NOMO-1 treated with DMSO at 0.1 percent for 48 hours (cell line): ENCODE results near the gene ZNF536.
"Not testable (repeated sequence)": the region's sequence is repeated elsewhere in the genome, so short reads cannot be mapped to it uniquely, and the experiment has no call there.

Source experiments
- DNase-seq: peaks from one replicate; lab custom pipeline; 2025; ENCODE audit not compliant: unreplicated experiment; lab: John Stamatoyannopoulos, UW

Gene ZNF536

DNA sequence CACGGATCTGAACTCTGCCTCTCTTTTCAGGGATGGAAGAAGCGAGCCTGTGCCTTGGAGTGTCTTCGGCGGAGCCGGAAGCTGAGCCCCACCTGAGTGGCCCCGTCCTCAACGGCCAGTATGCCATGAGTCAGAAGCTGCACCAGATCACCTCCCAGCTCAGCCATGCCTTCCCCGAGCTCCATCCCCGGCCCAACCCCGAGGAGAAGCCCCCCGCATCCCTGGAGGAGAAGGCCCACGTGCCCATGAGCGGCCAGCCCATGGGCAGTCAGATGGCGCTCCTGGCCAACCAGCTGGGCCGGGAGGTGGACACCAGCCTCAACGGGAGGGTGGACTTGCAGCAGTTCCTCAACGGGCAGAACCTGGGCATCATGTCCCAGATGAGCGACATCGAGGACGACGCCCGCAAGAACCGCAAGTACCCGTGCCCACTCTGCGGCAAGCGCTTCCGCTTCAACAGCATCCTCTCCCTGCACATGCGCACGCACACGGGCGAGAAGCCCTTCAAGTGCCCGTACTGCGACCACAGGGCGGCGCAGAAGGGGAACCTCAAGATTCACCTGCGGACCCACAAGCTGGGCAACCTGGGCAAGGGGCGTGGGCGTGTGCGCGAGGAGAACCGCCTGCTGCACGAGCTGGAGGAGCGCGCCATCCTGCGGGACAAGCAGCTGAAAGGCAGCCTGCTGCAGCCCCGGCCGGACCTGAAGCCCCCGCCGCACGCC, 71.5 kb downstream of the ZNF536 start:
- no peak for DNase-seq

DNA sequence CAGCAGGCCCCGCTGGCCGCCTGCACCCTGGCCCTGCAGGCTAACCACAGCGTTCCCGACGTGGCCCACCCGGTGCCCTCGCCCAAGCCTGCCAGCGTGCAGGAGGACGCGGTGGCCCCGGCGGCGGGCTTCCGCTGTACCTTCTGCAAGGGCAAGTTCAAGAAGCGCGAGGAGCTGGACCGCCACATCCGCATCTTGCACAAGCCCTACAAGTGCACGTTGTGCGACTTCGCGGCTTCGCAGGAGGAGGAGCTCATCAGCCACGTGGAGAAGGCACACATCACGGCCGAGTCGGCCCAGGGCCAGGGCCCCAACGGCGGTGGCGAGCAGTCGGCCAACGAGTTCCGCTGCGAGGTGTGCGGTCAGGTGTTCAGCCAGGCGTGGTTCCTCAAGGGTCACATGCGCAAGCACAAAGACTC, 72.1 kb downstream of the ZNF536 start:
- DNase-seq = no peak

DNA sequence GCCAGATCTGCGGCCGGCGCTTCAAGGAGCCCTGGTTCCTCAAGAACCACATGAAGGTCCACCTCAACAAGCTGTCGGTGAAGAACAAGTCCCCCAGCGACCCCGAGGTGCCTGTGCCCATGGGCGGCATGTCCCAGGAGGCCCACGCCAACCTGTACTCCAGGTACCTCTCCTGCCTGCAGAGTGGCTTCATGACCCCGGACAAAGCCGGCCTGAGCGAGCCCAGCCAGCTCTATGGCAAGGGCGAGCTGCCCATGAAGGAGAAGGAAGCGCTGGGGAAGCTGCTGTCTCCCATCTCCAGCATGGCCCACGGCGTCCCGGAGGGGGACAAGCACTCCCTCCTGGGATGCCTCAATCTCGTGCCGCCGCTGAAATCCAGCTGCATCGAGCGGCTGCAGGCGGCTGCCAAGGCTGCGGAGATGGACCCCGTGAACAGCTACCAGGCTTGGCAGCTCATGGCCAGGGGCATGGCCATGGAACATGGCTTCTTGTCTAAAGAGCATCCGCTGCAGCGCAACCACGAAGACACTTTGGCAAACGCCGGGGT, 72.6 kb downstream of the ZNF536 start:
- DNase-seq = no peak

DNA sequence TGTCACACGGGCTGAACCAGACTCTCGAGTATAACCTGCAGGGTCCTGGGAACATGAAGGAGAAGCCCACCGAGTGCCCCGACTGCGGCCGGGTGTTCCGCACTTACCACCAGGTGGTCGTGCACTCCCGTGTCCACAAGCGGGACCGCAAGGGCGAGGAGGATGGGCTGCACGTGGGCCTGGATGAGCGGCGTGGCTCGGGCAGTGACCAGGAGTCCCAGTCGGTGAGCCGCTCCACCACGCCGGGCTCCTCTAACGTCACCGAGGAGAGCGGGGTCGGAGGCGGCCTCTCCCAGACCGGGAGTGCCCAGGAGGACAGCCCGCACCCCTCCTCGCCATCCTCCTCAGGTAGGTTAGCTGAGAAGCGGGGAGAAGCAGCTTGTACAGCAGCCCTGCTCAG, 73.2 kb downstream of the ZNF536 start:
- DNase-seq = no peak

DNA sequence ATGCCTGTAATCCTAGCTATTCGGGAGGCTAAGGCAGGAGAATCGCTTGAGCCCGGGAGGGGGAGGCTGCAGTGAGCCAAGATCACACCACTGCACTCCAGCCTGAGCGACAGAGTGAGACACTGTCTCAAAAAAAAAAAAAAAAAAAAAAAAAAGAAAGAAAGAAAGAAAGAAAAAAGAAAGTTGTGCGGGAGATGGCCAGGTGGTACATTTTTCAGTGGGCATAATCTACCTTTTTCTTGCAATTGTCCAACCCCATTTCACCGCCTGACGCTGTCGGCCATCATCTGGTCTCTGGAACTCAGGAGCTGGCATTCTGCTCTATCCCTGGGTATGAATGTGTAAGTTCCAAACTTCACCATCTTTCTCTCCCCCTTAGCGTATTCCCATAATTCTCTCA, 73.9 kb downstream of the ZNF536 start:
- DNase-seq = not testable (repeated sequence)

DNA sequence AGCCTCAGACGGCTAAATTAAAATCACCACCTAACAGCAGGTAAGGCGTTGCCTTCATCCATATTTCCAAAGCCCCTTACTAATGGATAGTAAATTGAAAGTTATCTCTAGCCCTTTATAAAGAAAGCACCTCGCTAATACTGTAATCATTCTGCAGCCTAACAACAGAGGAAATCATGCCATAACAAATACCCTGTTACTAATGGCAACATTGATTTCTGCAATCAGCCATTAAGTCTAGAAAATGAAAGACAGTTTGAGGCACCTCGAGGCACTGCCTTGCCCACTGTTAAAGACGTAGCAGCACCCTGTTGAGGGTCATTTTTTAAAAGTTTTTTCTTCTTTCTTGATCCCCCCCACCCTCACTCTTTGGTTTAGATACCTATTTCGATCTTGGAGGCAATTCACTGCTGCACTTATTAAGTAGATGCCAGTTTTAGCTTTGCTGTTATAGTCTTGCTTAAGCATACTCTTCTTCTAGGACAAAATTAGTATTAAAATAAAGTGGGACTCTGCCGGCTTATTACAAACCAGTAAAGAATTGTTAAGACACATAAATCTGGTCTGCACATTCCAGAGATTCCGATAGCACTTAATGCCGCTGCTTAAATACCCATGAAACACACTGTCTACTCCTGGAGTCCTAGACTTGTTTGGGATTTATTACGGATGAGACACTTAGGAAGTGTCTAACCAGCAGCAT, 74.8 kb downstream of the ZNF536 start:
- DNase-seq = no peak

DNA sequence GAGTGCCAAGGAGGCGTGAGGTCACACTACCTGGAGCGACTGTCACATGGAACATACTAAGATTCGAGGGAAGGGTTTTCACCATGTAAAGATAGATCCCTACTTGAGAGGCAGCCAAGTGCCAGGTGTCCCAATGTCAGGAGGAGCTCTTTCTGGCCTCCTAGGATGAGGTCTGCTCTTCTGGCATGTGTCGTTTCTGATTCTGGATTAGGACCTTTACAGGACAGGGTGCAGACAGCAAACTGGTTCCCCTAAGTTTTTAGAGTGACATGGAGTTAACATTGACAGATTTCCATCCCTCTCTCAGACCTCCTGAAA, 75.3 kb downstream of the ZNF536 start:
- no peak for DNase-seq

DNA sequence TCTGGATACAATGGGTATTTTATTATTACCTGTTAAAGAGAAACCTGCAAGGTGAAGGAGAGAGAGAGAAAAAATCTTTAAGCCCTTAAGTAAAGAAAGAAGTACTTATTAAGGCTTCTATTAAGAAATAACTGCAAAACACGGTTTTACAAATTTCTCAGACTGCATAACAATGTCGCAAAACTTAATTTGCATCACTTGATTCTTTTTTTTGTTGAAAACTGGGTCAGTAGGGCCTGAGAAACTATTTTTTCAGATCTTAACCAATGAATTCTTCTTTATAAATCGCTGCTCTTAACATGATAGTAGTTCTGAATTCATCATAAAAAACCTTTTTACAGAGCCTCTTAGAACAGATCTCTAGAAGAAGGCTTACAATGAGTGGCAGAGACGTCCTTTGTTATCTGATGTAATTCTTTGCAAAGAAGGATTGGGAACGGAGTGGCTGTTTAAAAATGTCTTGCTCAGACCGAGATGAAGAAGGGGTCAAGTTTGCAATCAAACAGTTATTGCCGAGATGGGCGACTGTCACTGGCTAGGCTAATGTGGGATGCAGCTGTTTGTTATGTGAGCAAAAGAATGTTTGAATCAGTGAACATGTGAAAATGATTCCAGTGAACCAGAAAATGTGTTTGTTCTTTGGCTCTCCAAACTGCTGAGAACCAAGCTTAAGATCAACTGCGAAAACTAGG, 76.3 kb downstream of the ZNF536 start:
- no peak for DNase-seq

DNA sequence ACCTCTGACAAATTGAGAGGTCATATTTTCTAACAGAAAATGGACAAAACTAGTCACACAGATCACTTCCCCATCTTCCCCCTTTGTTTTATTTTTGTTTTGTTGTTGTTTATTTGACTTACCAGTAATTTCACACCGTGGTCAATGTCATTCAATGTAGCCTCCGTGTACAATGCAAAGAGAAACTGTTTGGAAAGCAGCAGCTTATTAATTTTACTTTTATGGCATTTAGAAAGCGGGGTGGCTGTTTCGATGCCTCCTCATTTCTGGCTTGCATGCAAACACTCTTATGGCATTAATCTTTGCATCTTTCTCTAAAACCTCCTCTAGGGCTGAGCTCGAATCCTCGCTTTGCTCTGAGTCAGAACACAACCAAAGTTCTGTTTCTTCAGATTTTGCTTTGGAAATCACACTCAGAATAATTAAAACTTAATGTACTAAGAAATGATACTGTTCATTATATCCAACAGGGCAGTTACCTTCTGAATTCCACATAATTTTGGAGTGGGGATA, 77.0 kb downstream of the ZNF536 start:
- DNase-seq = no peak

DNA sequence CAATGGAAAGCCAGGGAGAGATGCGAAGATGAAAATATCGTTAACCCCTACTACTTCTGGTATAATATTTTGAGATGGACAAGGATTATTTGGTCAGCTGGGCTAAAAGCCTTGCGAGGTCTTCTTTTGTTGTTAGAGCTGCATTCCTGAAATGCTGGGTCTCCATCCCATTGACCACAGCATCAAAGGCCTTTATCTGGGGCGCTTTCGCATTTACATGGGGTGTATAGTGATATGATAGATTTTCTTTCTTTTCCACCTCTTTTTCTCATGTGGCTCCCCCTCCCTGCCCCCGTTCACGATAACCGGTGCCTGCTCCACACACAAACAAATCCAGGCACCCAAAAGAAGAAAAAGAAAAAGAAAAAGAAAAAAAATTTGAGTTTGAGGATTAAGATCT, 77.5 kb downstream of the ZNF536 start:
- DNase-seq = no peak

DNA sequence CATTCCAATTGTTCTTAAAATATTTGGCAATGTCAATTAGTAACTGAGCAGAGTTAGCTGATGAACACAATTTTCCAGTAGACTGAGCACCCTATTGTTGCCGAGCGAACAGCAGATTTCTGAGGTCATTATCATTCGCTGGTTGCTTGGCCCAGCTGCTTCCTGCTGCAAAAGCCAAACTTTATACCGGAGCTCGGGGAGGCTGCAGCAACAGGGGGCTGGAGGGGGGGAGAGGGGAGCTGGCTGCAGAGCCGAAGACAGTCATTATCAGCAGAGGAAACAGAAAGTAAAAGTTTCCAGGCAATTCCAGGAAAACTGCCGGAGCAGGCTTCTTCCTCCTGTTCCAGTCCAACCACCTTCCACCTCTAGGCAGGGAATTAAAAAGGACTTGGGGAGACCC, 77.9 kb downstream of the ZNF536 start:
- no peak for DNase-seq

DNA sequence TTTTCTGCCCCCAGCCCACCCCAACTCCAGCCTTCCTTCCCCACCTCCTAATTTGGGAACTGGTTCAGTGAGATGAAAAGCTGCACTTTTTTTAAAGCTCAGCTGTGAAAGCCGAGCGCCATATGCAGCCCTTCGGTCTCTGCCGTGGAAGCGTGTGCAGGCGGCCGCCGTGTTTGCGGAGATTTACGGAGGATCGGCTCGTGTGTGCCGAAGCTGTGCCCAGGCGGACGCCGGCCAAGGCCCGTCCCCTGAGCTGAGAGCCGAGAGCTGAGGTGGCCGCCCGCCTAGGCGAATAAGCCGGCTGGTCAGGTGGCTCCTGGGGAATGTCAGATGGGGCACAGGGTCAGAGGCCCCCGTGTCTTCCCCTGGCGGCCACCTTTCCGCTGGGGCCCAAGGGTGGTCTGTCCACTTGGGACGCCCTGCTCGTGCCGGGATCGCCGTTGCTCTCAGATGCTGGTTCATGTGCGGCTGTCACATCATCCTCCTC, 78.7 kb downstream of the ZNF536 start:
- no peak for DNase-seq

DNA sequence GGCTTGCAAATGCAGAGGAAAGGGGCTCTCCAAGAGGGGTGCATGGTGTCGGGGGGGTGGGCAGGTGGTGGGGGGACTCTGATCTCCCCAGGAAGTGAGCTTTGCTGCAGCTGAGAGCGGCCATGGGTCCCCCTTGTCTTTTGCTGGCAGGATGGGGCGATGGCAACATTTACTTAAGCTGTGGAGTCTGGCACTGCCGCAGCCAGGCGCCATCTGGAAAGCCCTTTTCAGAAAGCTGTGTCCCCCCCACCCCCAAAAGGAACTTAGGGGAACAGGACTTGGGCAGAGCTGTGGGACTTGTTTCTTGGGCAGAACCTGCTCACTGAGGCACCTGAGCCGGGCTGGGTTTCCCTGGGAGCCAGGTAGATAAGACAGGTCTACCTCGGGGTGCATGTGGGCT, 80.7 kb downstream of the ZNF536 start:
- DNase-seq = no peak

DNA sequence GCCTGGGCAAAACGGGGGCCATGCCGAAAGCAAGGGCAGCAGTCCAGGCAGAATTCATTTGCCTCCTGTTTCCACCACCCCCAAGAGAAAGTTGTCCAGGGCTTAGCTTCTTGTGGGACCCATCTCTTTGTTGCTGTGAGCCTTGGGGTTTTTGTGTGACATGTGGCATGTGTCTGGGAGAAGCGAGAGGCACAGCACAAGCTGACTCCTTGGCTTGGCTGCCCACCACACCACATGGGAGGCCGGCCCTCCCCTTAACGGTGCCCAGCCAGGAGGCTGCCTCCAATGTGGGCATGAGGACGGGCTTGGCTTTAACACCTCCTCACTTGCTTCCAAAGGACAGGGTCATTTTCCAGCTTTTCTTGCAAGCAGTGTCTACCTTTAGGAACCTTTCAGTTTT, 81.6 kb downstream of the ZNF536 start:
- DNase-seq = no peak

DNA sequence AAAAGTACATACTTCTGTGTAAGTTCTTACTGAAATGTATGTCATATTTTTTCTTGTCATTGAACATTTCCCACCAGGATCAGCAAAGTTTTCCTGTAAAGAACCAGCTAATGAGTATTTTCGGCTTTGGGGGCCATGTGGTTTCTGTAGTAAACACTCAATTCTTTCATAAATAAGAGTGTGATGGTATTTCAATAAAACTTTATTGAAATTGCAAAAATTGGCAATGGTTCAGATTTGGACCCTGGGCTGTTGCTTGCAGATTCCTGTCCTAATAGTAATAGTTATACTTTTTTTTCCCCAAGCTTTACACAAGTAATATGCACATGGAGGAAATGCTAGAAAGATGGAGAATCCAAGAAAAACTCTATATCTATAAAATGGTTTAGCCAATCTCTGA, 83.7 kb downstream of the ZNF536 start:
- DNase-seq = no peak

DNA sequence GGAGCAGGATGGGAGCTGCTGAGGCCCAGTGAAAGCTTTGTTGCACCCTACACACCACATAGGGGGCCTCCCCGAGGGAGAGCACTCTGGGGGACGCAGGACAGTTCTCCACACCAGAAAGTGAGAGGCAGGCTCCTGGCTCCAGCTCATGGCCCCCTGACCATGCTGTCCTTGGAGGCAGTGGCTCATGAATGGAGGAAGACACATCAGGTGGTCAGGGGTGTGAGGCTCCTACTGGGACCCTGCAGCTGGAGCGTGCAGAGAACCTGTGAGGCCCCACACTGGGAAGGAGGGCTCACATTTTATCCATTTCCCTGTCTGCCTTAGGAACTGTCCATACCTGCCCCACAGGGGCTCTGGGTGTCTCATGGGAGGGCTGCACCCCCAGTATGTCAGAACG, 85.3 kb downstream of the ZNF536 start:
- no peak for DNase-seq

DNA sequence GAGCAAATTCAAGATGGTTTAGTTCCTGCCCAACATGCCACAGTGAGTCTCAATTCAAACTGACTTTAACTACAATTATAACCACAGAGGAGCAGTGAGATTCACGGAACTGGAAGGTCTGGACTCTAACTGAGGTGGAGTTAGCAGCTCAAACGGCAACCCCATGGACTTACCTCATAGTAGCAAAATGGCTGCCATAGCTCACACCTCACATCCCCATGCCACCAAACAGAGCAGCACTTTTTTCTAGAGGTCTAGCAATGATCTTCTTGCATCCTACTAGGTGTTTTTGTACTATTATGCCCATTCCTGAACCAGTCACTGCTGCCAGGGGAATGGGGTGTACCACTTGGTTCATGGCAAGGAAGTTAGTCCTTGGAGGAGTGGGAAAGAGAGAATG, 87.7 kb downstream of the ZNF536 start:
- DNase-seq = no peak

DNA sequence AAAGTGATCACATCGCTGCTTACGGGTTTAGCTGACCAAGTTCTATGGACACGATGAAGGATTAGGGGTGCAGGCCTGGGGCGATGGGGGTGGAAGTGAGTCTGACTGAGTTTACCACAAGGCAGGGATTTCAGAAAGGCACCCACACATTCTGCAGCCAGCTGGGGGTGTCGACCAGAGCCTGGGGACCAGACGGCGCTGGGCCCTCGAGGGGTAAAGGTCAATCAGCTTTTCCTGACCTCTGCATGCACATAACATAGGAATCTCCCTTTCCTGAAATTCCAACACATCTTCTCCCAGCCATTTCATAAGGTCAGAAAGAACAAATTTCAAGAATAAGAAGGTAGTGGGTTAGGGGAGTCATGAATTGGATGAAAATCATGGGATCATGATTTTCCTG, 92.0 kb downstream of the ZNF536 start:
- DNase-seq = no peak

DNA sequence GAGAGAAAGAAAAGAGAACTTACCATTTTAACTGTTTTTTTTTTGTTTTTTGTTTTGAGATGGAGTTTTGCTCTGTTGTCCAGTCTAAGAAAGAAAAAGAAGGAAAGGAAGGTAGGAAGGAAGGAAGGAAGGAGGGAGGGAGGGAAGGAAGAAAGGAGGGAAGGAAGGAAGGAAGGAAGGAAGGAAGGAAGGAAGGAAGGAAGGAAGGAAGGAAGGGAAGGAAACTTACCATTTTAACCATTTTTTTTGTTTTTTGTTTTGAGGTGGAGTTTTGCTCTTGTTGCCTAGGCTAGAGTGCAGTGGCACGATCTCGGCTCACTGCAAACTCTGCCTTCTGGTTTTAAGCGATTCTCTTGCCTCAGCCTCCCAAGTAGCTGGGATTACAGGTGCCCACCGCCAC, 94.4 kb downstream of the ZNF536 start:
- not testable (repeated sequence) for DNase-seq

DNA sequence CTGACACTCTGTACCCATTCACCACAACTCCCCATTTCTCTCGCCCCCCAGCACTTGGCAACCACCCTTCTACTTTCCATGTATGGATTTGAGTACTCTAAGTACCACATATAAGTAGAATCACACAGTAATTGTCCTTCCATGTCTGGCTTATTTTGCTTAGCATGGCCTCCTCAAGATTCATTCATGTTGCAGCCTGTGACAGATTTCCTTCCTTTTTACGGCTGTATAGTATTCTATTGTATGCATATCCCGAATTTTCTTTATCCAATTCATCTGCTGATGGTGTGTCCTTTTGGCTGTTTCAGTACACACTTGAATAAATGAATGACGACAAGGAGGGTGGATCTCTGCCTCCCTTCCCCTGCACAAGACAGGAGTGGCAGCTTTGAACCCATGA, 95.1 kb downstream of the ZNF536 start:
- DNase-seq = no peak

DNA sequence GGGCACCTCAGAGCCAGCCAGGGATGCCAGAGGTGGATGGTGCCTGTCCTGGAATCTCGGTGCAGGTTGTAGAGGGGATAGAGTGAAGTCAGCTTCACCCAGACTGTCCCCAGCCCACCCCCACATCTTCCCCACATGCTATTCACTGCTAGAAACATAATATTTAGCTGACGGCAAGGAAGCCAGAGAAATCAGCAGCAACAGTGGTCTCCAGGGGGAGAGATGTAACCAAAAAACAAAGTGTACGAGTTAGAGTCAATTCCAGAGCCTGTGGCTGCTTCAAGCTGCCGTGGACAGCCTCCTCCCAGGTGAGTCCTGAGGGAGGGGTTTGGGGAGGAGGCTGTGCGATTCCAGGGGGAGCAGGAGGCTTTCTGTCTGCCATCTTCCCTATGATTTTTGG, 97.6 kb downstream of the ZNF536 start:
- no peak for DNase-seq

DNA sequence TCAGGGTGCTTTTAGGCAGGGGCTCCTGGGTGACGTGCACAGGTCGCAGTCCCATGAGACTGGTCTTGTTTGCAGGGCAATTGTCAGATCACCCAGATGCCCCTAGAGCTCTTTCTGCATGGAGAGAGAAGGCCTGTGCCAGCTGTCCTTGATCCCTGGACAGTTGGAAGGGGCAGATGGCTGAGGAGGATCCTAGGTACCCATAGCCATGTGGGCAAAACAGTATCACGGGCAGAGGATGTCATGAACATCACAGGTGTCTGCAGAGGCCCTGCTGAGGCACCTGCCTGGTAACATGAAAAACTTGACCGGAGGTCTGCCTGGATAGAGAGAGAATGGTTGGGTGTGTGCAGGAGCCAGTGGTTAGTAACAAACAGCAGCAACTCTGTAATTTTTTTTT, 99.3 kb downstream of the ZNF536 start:
- DNase-seq = no peak
